ENCODE measurements around the gene C1QTNF9.

GRCh38 chr13:24351423-24351822 is 42.0 kb downstream of the C1QTNF9 start:
- no peak for TF ChIP-seq POLR2A (IDR thresholded peaks at IDR 0.05; ENCODE audit: low read length)
- no peak for TF ChIP-seq GATA1 (IDR thresholded peaks at IDR 0.05; ENCODE audit: low read depth, low read length)
